DOHH2 (cell line): ENCODE measurements around the gene ZNF789.

Source experiments
- H3F3A ChIP-seq: fragments of 200-600 bp; sonication (generic), shearing (Covaris generic); 2 replicates; pipeline ENCODE4 v1.6.0; 2016; ENCODE audit warnings: antibody characterized with exemption, mild to moderate bottlenecking; ENCODE audit not compliant: control insufficient read depth, insufficient read depth
- H3K27ac ChIP-seq: fragments of 200-600 bp; sonication (generic); 2 replicates; pipeline ENCODE4 v1.5.1; 2014; ENCODE audit warnings: low read depth, mild to moderate bottlenecking, low read length, moderate library complexity
- H3K27me3 ChIP-seq: fragments of 200-600 bp; sonication (generic); 2 replicates; pipeline ENCODE4 v1.6.1; 2014; ENCODE audit warnings: mild to moderate bottlenecking, low read length, mixed read lengths; ENCODE audit not compliant: control insufficient read depth
- H3K36me3 ChIP-seq: fragments of 200-600 bp; sonication (generic); 2 replicates; pipeline ENCODE4 v1.6.1; 2014; ENCODE audit warnings: mild to moderate bottlenecking, low read length, moderate library complexity, mixed read lengths; ENCODE audit not compliant: control insufficient read depth
- H3K4me1 ChIP-seq: fragments of 200-600 bp; sonication (generic); 2 replicates; pipeline ENCODE4 v1.6.1; 2014; ENCODE audit warnings: mild to moderate bottlenecking, low read length, mixed read lengths; ENCODE audit not compliant: control insufficient read depth
- H3K4me2 ChIP-seq: fragments of 200-600 bp; sonication (generic); 2 replicates; pipeline ENCODE4 v1.6.0; 2014; ENCODE audit warnings: mild to moderate bottlenecking, low read length, moderate library complexity
- H3K4me3 ChIP-seq: fragments of 200-600 bp; sonication (generic); 2 replicates; pipeline ENCODE4 v1.5.1; 2014; ENCODE audit warnings: mild to moderate bottlenecking, low read length, mixed read lengths
- H3K79me2 ChIP-seq: fragments of 200-600 bp; sonication (generic); 2 replicates; pipeline ENCODE4 v1.6.1; 2014; ENCODE audit warnings: mild to moderate bottlenecking, low read length, mixed read lengths; ENCODE audit not compliant: control insufficient read depth
- H3K9me2 ChIP-seq: fragments of 200-600 bp; sonication (generic); replicated peaks from 2 replicates; pipeline ENCODE4 v1.6.1; 2014; ENCODE audit warnings: mild to moderate bottlenecking, low read length, mixed read lengths; ENCODE audit not compliant: control insufficient read depth
- H3K9me3 ChIP-seq: fragments of 200-600 bp; sonication (generic); 2 replicates; pipeline ENCODE4 v1.6.1; 2014; ENCODE audit warnings: antibody characterized with exemption, low read length, mixed read lengths; ENCODE audit not compliant: control insufficient read depth, insufficient read depth
- H4K20me1 ChIP-seq: fragments of 200-600 bp; sonication (generic); 2 replicates; pipeline ENCODE4 v1.6.0; 2014; ENCODE audit warnings: low read depth, mild to moderate bottlenecking, antibody characterized with exemption, low read length, moderate library complexity; ENCODE audit not compliant: control insufficient read depth, insufficient read depth
- EZH2phosphoT487 ChIP-seq: fragments of 200-600 bp; sonication (generic); IDR thresholded peaks from 2 replicates; pipeline ENCODE4 v1.6.1; 2017; ENCODE audit warnings: borderline replicate concordance, mild to moderate bottlenecking, antibody characterized with exemption, low read length, moderate library complexity, mixed read lengths
- TF ChIP-seq, protein P1 (sequence below): fragments of 200-600 bp; sonication (generic); IDR thresholded peaks from one replicate; pipeline ENCODE4 v1.5.1; 2014; ENCODE audit warnings: antibody characterized with exemption, mild to moderate bottlenecking, low read depth, low read length; ENCODE audit not compliant: poor library complexity, severe bottlenecking

The ZNF789 gene

GRCh38 chr7:99447943-99448342 lies 24.7 kb upstream of the ZNF789 start:
- H3K27ac ChIP-seq, result no peak overlapping the region
- peaks cover 8% of the 10 kb centered on the region for H3K79me2 ChIP-seq
- peaks cover 9% of the 10 kb centered on the region for H3K4me1 ChIP-seq
- H3K4me2 ChIP-seq, result no peak overlapping the region
- TF ChIP-seq, protein P1, sequence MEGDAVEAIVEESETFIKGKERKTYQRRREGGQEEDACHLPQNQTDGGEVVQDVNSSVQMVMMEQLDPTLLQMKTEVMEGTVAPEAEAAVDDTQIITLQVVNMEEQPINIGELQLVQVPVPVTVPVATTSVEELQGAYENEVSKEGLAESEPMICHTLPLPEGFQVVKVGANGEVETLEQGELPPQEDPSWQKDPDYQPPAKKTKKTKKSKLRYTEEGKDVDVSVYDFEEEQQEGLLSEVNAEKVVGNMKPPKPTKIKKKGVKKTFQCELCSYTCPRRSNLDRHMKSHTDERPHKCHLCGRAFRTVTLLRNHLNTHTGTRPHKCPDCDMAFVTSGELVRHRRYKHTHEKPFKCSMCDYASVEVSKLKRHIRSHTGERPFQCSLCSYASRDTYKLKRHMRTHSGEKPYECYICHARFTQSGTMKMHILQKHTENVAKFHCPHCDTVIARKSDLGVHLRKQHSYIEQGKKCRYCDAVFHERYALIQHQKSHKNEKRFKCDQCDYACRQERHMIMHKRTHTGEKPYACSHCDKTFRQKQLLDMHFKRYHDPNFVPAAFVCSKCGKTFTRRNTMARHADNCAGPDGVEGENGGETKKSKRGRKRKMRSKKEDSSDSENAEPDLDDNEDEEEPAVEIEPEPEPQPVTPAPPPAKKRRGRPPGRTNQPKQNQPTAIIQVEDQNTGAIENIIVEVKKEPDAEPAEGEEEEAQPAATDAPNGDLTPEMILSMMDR, result peak; percentile 52
- TF ChIP-seq EZH2phosphoT487, result no peak
- H4K20me1 ChIP-seq, result no peaks in the 10 kb centered on the region
- no peaks in the 10 kb centered on the region for H3F3A ChIP-seq
- peaks cover 92% of the 10 kb centered on the region for H3K36me3 ChIP-seq
- H3K27me3 ChIP-seq, result no peaks in the 10 kb centered on the region
- no peak overlapping the region for H3K4me3 ChIP-seq
- H3K9me2 ChIP-seq, result no peaks in the 10 kb centered on the region
- no peaks in the 10 kb centered on the region for H3K9me3 ChIP-seq

GRCh38 chr7:99448855-99449254 lies 23.8 kb upstream of the ZNF789 start:
- H3K36me3 ChIP-seq, result peaks cover 92% of the 10 kb centered on the region
- H3K9me2 ChIP-seq, result no peaks in the 10 kb centered on the region
- H3K79me2 ChIP-seq, result peaks cover 3% of the 10 kb centered on the region
- H4K20me1 ChIP-seq, result no peaks in the 10 kb centered on the region
- no peak overlapping the region for H3K27ac ChIP-seq
- no peaks in the 10 kb centered on the region for H3K27me3 ChIP-seq
- peaks cover 5% of the 10 kb centered on the region for H3K4me1 ChIP-seq
- TF ChIP-seq, protein P1, result no peak
- no peak for TF ChIP-seq EZH2phosphoT487
- no peaks in the 10 kb centered on the region for H3F3A ChIP-seq
- no peak overlapping the region for H3K4me3 ChIP-seq
- no peak overlapping the region for H3K4me2 ChIP-seq
- H3K9me3 ChIP-seq, result no peaks in the 10 kb centered on the region

DNA sequence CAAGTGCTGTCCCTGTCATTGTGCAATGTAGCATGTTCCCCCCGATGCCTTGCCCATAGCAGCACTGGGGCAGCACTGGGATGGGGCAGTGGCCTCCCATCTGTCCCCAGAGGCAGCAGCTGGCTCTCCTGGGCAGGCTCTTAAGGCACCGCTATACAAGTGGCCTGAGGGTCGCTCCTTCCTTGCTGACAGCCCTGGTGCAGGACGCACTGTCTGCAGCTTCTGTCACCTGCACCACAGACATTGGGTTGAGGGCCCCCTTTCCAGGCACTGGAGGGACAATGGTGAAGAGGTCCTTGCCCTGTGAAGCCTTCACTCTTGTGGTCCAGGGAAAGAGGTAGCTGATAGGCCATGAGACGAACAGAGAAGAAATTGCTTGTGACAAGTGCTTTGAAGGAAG lies 23.4 kb upstream of the ZNF789 start:
- H3K79me2 ChIP-seq, result peaks cover 3% of the 10 kb centered on the region
- no peaks in the 10 kb centered on the region for H3K27me3 ChIP-seq
- H3F3A ChIP-seq, result no peaks in the 10 kb centered on the region
- no peak overlapping the region for H3K27ac ChIP-seq
- H3K4me2 ChIP-seq, result no peak overlapping the region
- no peaks in the 10 kb centered on the region for H3K9me2 ChIP-seq
- H3K9me3 ChIP-seq, result no peaks in the 10 kb centered on the region
- peaks cover under 1% of the 10 kb centered on the region; the same call in 1 of the 2 replicates for H3K4me1 ChIP-seq
- no peak for TF ChIP-seq EZH2phosphoT487
- TF ChIP-seq, protein P1, result no peak
- H4K20me1 ChIP-seq, result no peaks in the 10 kb centered on the region
- H3K36me3 ChIP-seq, result peaks cover 94% of the 10 kb centered on the region
- no peak overlapping the region for H3K4me3 ChIP-seq
